Nephron progenitor cell (in vitro differentiated cells): ENCODE measurements around the gene RASGRF1.

Experiments used
- DNase-seq: peaks from one replicate; pipeline ENCODE4 v3.0.0; 2021
- H3K27ac Mint-ChIP-seq: 2 replicates; pipeline ENCODE4 v1.8.0; 2021; ENCODE audit warnings: mild to moderate bottlenecking, moderate library complexity, mixed read lengths
- H3K27me3 Mint-ChIP-seq: 2 replicates; pipeline ENCODE4 v1.8.0; 2021; ENCODE audit warnings: mild to moderate bottlenecking, low read depth, mixed read lengths; ENCODE audit not compliant: poor library complexity
- H3K36me3 Mint-ChIP-seq: 2 replicates; pipeline ENCODE4 v1.8.0; 2021; ENCODE audit warnings: low read depth, mixed read lengths
- H3K4me1 Mint-ChIP-seq: 2 replicates; pipeline ENCODE4 v1.8.0; 2021; ENCODE audit warnings: mixed read lengths
- H3K4me3 Mint-ChIP-seq: 2 replicates; pipeline ENCODE4 v1.8.0; 2021; ENCODE audit warnings: mild to moderate bottlenecking, moderate library complexity, mixed read lengths
- H3K9me3 Mint-ChIP-seq: 2 replicates; pipeline ENCODE4 v1.8.0; 2021; ENCODE audit warnings: mild to moderate bottlenecking, moderate library complexity, mixed read lengths
- TF ChIP-seq, protein P1 (sequence below): fragments of 200-600 bp; sonication (generic); IDR thresholded peaks from 2 replicates; pipeline ENCODE4 v1.5.0; 2021; ENCODE audit warnings: antibody characterized with exemption

Gene RASGRF1

DNA sequence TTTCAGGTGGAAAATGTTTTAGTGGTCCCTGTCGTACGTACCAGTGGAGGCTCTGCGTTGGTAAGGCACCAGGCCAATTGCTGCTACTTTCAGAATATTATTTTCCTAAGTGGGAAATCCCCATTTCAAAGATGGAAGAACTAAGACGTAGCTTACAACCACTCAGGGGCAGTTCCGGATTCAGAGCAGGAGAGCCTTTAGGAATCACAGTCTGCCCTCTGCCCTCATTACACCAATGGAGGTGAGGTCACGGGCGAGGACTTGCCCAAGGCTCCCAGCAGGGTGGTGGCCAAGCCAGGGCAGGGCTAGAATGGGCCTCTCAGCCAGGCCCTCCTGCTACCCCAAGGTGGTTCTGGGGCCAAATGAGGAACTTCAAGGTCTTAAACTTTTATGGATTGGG lies 72.6 kb downstream of the RASGRF1 start:
- Mint-ChIP-seq H3K4me1 (no peaks in the 10 kb centered on the region), H3K4me3 (no peak overlapping the region), H3K9me3 (no peaks in the 10 kb centered on the region)

DNA sequence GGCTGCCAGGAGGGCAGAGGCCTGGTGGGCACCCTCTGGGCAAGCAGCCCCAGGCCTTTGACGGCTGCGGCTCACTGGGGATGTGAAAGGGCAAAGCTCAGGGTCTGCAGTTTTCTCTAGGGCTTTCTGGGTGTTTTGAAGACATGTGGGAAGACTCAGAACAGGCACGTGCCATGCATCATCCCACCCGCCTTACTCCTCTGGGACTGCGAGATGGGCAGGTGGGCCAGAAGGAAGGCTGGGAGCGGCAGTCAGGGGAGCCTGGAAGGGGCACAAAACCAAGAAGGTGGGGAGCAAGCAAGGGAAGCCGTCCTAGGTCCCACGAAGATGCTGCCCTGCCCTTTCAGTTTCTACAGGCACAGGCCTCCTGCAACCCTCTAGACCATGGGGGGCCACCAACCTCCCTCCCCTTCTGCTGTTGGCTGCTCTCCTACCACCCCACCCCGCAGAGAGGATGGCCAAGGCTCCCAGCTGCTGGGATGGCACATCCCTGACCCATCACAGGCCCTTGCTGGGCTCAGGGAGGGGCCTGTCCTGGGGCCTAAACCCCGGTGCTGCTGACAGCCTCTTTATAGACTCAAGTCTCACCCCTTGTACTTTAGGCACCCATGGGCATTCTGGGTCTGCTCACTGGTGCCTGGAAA lies 73.9 kb downstream of the RASGRF1 start:
- no peaks in the 10 kb centered on the region for H3K4me1 Mint-ChIP-seq
- H3K36me3 Mint-ChIP-seq: no peaks in the 10 kb centered on the region
- H3K9me3 Mint-ChIP-seq: no peaks in the 10 kb centered on the region
- no peak for DNase-seq
- no peak overlapping the region for H3K4me3 Mint-ChIP-seq
- H3K27me3 Mint-ChIP-seq: peaks cover 26% of the 10 kb centered on the region
- no peak overlapping the region for H3K27ac Mint-ChIP-seq
- TF ChIP-seq, protein P1, sequence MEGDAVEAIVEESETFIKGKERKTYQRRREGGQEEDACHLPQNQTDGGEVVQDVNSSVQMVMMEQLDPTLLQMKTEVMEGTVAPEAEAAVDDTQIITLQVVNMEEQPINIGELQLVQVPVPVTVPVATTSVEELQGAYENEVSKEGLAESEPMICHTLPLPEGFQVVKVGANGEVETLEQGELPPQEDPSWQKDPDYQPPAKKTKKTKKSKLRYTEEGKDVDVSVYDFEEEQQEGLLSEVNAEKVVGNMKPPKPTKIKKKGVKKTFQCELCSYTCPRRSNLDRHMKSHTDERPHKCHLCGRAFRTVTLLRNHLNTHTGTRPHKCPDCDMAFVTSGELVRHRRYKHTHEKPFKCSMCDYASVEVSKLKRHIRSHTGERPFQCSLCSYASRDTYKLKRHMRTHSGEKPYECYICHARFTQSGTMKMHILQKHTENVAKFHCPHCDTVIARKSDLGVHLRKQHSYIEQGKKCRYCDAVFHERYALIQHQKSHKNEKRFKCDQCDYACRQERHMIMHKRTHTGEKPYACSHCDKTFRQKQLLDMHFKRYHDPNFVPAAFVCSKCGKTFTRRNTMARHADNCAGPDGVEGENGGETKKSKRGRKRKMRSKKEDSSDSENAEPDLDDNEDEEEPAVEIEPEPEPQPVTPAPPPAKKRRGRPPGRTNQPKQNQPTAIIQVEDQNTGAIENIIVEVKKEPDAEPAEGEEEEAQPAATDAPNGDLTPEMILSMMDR: no peak

More for the DNA sequence above, 72.6 kb downstream of the RASGRF1 start:
- H3K36me3 Mint-ChIP-seq: no peaks in the 10 kb centered on the region
- no peak overlapping the region for H3K27ac Mint-ChIP-seq
- peaks cover 26% of the 10 kb centered on the region for H3K27me3 Mint-ChIP-seq
- TF ChIP-seq, protein P1: no peak
- DNase-seq: no peak

DNA sequence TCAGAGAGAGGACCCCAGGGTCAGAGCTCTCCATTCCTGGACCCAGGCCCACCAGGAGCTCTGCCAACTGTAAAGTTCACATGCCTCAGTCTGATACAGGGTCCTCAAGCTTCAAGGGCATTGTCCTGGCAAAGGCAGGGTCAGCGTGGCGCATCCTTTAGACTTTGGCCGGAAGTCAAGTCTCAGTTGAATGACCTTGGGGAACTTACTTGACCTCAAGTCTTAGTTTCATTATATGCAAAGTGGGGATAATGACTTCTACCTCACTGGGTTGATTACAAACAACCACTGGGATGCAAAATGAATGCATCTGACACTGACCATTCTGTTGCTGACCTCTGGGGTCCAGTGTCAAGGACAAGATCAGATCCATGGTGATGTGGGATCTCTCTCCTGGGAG lies 75.2 kb downstream of the RASGRF1 start:
- TF ChIP-seq, protein P1: no peak
- DNase-seq: no peak
- no peaks in the 10 kb centered on the region for H3K4me1 Mint-ChIP-seq
- H3K27ac Mint-ChIP-seq: no peak overlapping the region
- peaks cover 21% of the 10 kb centered on the region for H3K27me3 Mint-ChIP-seq
- H3K9me3 Mint-ChIP-seq: no peaks in the 10 kb centered on the region
- no peak overlapping the region for H3K4me3 Mint-ChIP-seq
- H3K36me3 Mint-ChIP-seq: no peaks in the 10 kb centered on the region

DNA sequence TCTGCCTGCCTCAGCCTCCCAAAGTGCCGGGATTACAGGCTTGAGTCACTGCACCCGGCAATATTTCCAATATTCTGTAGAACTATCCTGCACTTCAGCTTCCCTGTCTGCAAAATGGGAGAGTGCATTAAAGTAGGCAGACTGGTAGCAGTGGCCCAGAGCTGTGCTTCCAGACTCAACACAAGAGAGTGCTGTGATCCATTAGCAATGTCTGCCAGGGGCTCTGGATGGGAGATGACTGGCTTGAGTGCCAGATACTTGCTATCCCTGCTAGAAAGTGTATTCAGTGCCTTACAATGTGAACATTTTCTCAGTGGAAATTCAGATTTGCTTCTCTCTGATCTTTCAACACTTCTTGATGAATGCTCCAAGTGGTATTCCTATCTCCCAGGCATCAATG lies 80.3 kb downstream of the RASGRF1 start:
- Mint-ChIP-seq H3K27me3 (peaks cover 17% of the 10 kb centered on the region), H3K36me3 (no peaks in the 10 kb centered on the region)
- TF ChIP-seq, protein P1: no peak

GRCh38 chr15:79009379-79009778 lies 81.2 kb downstream of the RASGRF1 start:
- no peak for DNase-seq
- Mint-ChIP-seq H3K27ac (no peak overlapping the region), H3K9me3 (no peaks in the 10 kb centered on the region), H3K27me3 (peaks cover 12% of the 10 kb centered on the region), H3K4me1 (peaks cover 20% of the 10 kb centered on the region), H3K36me3 (no peaks in the 10 kb centered on the region), H3K4me3 (no peak overlapping the region)
- TF ChIP-seq, protein P1: no peak

More for the DNA sequence above, 80.3 kb downstream of the RASGRF1 start:
- Mint-ChIP-seq H3K4me3 (no peak overlapping the region), H3K9me3 (no peaks in the 10 kb centered on the region), H3K4me1 (peaks cover 12% of the 10 kb centered on the region), H3K27ac (no peak overlapping the region)
- no peak for DNase-seq

GRCh38 chr15:79008659-79009058 lies 81.9 kb downstream of the RASGRF1 start:
- H3K36me3 Mint-ChIP-seq: no peaks in the 10 kb centered on the region
- peaks cover 24% of the 10 kb centered on the region for H3K4me1 Mint-ChIP-seq
- H3K27ac Mint-ChIP-seq: no peak overlapping the region
- DNase-seq: no peak
- H3K4me3 Mint-ChIP-seq: no peak overlapping the region
- peaks cover 12% of the 10 kb centered on the region for H3K27me3 Mint-ChIP-seq
- H3K9me3 Mint-ChIP-seq: no peaks in the 10 kb centered on the region
- TF ChIP-seq, protein P1: no peak
